Kidney epithelial cell (primary cell): ENCODE results near the gene PTPRE. TPM values are rescaled to one million over a fixed set of nuclear protein-coding genes. Genes with fewer than 3 reads are reported as not detected.

Experiments
- DNase-seq: peaks from one replicate; pipeline ENCODE4 v3.0.0-alpha.2; 2010; ENCODE audit warnings: low read depth
- H3K27me3 ChIP-seq: 2 replicates; pipeline ENCODE4 v1.6.0; 2011; ENCODE audit warnings: low read length; ENCODE audit not compliant: control insufficient read depth, insufficient read depth
- H3K36me3 ChIP-seq: 2 replicates; pipeline ENCODE4 v1.5.1; 2011; ENCODE audit warnings: low read length; ENCODE audit not compliant: control insufficient read depth, insufficient read depth
- H3K4me3 ChIP-seq: 2 replicates; pipeline ENCODE4 v1.5.1; 2011; ENCODE audit warnings: low read depth, mild to moderate bottlenecking, control low read depth, low read length
- total RNA-seq: library from RNA; depleted of rRNA; stranded (reverse); fragments of >200 nt; gene quantifications from 2 replicates; pipeline ENCODE4 v1.2.3, GENCODE V29; 2015
- TF ChIP-seq, protein P1 (sequence below): IDR thresholded peaks from 2 replicates; pipeline ENCODE4 v1.5.1; 2011; ENCODE audit warnings: mild to moderate bottlenecking, moderate library complexity, low read length, control low read depth, inconsistent platforms; ENCODE audit not compliant: insufficient read depth, poor library complexity, severe bottlenecking

Gene PTPRE
- total RNA-seq, 1 donor from 2014 or later, result 10.3 TPM

DNA sequence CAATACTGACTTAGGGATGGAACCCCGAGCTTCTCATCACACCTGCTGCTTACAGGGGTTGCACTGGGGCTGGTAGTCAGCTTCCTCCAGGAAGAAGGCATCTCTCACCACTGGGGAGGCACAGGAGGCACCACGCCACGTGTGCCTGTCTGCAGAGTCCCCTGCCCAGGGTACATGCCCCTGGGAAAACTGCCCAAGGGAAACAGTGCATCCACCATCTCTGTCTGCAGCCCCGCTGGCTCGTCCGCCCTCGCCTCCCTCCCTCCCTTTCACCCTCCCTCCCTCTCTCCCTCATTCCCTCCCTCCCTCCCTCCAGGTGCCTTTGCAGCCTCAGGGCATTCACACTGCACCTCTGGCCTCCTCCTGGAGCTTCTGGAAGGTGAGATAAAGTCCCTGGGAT, 101.1 kb downstream of the PTPRE start:
- no peak for DNase-seq
- TF ChIP-seq, protein P1, sequence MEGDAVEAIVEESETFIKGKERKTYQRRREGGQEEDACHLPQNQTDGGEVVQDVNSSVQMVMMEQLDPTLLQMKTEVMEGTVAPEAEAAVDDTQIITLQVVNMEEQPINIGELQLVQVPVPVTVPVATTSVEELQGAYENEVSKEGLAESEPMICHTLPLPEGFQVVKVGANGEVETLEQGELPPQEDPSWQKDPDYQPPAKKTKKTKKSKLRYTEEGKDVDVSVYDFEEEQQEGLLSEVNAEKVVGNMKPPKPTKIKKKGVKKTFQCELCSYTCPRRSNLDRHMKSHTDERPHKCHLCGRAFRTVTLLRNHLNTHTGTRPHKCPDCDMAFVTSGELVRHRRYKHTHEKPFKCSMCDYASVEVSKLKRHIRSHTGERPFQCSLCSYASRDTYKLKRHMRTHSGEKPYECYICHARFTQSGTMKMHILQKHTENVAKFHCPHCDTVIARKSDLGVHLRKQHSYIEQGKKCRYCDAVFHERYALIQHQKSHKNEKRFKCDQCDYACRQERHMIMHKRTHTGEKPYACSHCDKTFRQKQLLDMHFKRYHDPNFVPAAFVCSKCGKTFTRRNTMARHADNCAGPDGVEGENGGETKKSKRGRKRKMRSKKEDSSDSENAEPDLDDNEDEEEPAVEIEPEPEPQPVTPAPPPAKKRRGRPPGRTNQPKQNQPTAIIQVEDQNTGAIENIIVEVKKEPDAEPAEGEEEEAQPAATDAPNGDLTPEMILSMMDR, result no peak
- Histone ChIP-seq H3K4me3 (no peak overlapping the region), H3K36me3 (no peaks in the 10 kb centered on the region), H3K27me3 (no peaks in the 10 kb centered on the region)

DNA sequence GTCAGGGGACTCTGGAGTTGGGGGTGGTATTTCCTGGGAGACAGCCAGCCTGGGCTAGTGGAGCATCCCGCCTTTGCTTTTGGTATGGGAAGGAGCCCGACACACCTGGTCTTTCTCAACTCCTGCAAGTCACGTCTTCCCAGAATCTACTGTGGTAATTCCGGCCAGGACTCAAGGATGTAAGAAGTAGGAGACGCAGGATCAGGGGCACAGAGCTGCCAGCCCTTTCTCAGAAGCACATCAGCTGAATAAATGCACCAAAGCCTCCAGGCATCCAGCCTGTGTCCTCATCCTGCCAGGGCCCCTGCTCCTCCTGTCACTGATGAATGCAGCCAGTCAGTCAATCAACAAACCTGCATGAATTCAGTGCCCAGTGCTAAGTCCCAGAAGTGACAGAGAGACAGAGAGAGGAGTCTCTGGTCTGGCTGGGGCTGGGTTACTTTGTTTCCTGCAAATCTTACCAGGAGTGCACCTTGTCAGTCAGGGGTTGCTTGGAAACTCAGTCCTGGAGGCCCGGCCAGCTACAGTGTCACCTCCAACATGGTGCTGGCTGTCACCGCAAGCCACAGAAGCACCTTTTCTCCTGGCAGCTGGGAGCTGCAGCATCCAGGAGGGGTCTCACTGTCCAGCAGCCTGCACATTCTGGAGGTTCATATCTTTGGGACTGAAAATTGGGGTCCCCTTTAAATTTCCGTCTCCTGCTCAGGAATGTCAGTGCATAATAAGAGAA, 101.8 kb downstream of the PTPRE start:
- no peaks in the 10 kb centered on the region for H3K27me3 ChIP-seq
- no peak overlapping the region for H3K4me3 ChIP-seq
- DNase-seq, result no peak
- TF ChIP-seq, protein P1, result no peak
- H3K36me3 ChIP-seq, result no peaks in the 10 kb centered on the region

DNA sequence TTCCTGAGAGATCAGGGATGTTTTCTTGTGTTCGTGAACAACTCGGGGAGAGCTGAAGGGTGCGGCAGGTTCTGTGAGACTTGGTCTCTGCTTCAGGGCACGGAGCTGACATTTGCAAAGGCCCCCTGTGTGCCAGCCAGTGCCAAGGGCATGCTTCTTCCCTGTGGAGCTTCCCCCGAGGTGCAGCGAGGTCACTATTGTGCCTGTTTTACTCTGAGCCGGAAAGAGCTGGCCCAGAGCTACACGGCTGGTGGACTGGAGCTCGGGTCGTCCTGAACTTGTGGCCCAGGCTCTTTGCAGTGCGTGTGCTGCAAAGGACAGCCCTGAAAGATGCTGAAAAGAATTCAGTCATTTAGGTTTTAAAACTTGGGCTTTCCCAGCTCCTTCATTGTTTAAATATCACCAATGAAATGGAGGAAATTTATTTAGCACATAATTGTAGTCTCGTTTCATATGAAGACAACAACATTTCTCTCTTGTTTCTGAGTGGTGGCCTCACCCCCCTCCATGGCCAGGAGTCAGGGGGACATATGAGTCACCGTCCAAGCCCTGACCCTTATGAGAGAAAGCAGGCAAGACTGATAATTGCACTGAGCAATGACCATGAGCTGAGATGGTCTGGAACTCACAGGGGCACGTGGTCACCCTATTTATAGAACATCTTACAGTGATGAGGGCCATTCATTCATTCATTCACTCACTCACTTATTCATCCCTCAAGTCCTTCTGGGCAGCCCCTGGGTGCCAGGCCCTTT, 102.6 kb downstream of the PTPRE start:
- Histone ChIP-seq H3K27me3 (no peaks in the 10 kb centered on the region), H3K4me3 (no peak overlapping the region), H3K36me3 (no peaks in the 10 kb centered on the region)
- TF ChIP-seq, protein P1, result no peak
- no peak for DNase-seq

DNA sequence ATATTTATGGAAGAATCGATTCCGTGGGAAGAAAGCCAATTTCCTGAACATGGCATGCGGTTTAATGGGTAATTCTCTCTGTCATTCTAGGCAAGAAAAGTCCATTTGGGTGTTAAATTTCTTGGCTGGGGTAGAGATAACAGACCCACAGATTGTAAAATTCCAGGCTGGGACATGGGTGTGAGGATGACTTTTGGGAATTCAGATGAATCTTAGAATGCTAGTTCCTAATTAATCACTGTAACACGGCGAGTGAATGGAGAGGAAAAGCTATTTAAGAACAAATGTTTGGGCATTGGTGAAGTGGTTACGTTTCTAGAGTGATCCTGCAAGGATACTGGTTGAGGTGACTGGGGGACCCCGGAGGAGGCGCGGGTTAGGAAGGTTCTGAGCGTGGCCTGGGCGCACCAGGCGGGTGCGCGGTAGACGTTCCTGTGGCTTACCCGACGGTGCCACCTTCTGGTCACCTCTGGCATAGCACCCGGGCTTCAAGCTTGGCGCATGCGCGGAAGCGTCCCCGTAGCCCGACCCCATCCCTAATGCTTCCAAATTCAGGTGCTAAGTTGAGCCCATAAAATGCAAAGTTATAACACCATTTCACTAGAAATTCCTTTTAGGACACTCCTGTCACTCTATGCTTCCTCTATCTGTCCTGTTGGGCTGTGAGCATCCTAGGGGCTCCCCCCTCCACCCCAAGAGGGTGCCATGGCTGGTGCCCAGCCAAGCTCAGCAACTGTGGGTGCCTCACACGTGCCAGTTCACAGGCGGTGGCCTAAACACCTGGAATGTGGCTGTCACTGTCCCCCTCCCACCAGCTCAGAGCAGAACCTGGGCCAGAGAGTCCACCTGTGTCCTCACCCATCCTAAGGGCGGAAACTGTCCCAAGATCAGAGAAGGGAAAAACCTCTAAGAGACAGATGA, 104.4 kb downstream of the PTPRE start:
- Histone ChIP-seq H3K27me3 (no peaks in the 10 kb centered on the region), H3K4me3 (no peak overlapping the region), H3K36me3 (no peaks in the 10 kb centered on the region)
- TF ChIP-seq, protein P1, result peak; percentile 99
- peak; percentile 18 for DNase-seq

DNA sequence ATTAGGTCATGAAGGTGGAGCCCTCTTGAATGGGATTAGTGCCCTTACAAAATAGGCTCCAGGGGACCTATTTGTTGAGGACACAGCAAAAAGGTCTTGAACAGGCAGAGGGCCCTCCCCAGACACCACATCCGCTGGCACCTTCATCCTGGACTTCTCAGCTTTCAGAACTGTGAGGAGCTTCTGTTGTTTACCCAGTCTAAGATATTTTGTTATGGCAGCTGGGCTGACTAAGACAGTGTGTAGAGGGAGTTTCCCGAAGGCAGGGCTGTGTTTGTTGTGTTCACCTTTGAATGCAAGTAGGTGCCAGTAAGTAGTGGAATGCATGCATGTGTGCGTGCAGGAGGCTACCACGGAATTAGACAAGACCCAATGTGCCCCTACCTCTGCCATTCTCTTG, 106.7 kb downstream of the PTPRE start:
- TF ChIP-seq, protein P1, result no peak
- no peak for DNase-seq
- Histone ChIP-seq H3K4me3 (no peak overlapping the region), H3K36me3 (no peaks in the 10 kb centered on the region), H3K27me3 (no peaks in the 10 kb centered on the region)
